Measurements from ENCODE around the gene ANKDD1A.

ANKDD1A gene

DNA sequence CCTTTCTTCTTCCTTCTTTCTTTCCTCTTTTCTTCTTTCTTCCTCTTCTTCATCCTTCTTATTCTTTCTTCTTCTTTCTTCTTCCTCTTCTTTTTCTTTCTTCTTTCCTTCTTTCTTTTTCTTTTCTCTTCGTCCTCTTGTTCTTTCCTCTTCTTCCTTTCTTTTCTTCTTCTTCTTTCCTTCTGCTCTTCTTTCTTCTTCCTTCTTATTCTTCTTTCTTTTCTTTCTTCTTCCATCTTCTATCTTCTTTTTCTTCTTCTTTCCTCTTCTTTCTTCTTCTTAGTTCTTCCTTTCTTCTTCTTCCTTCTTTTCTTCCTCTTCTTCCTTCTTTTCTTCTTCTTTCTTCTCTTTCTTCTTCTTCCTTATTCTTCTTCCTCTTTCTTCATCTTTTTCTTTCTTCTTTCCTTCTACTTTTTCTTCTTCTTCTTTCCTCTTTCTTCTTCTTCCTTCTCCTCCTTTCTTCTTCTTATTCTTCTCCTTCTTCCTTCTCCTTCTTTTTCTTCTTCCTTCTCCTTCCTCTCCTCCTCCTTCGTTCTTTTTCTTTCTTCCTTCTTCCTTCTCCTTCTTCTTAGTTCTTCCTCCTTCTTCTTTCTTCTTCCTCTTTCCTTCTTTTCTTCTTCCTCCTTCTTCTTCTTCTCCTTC, 40.2 kb downstream of the ANKDD1A start:
- TF ChIP-seq Cebpa-rat (IDR thresholded peaks at IDR 0.05), result no peak
- Histone ChIP-seq H3K36me3 (peaks cover 20% of the 10 kb centered on the region), H3K9ac (no peak overlapping the region), H3K4me2 (no peak overlapping the region), H3K4me1 (no peaks in the 10 kb centered on the region), H3K27me3 (no peaks in the 10 kb centered on the region), H4K20me1 (no peaks in the 10 kb centered on the region), H3K4me3 (no peak overlapping the region), H3K27ac (no peak overlapping the region), H3K9me3 (peaks cover 13% of the 10 kb centered on the region)

DNA sequence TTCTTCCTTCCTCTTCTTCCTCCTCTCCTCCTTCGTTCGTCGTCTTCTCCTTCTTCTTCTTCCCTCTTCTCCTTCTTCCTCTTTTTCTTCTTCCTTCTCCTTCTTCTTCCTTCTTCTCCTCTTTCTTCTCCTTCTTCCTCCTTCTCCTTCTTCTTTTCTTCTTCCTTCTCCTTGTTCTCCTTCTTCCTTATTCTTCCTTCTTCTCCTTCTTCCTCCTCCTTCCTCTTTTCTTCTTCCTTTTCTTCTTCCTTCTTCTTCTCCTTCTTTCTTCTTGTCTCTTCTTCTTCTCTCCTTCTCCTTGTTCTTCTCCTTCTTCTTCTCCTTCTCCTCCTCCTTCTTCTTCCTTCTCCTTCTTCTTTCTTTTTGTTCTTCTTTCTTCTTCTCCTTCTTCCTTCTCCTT, 42.7 kb downstream of the ANKDD1A start:
- H3K27ac ChIP-seq, result no peak overlapping the region
- peaks cover 37% of the 10 kb centered on the region for H3K36me3 ChIP-seq
- no peak overlapping the region for H3K4me3 ChIP-seq
- peaks cover 13% of the 10 kb centered on the region for H3K9me3 ChIP-seq
- no peaks in the 10 kb centered on the region for H3K27me3 ChIP-seq
- H3K4me2 ChIP-seq, result no peak overlapping the region
- no peaks in the 10 kb centered on the region for H3K4me1 ChIP-seq
- no peak overlapping the region for H3K9ac ChIP-seq
- no peaks in the 10 kb centered on the region for H4K20me1 ChIP-seq
- TF ChIP-seq Cebpa-rat (IDR thresholded peaks at IDR 0.05), result no peak

DNA sequence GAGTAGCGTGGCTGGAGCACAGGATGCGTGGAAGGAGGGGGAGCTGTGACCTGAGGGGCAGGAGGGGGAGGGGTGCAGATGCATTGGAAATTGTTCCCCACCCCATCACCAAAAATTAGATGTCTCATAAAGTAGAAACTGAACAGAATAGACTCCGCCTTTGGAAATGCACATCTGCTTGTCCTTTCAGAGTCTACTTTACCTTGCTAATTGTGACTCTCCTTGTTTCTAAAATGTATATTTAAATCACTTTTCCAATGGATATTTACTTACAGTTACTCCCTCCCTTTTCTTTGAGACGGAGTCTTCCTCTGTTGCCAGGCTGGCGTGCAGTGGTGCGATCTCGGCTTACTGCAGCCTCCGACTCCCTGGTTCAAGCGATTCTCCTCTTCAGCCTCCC, 47.4 kb downstream of the ANKDD1A start:
- no peak overlapping the region for H3K27ac ChIP-seq
- no peak for TF ChIP-seq Cebpa-rat (IDR thresholded peaks at IDR 0.05)

DNA sequence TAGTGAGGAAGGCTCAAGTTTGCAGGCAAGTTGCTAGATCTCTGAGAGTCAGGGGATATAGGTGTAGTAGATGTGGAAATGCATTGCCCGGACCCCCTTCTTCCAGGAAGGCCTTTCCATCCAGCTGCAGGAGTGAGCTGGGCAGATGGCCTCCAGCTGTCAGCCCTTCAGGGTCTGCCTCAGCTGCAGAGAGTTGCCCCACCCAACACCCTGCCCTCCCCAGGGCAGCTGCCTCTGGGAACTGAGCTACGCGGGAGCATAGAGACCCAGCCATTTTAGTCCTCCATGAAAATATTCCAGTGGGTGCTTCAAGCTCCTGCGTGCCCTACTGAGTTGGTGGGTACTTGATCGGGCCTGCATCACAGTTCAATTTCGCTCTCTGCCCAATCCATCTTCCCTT, 48.5 kb downstream of the ANKDD1A start:
- Histone ChIP-seq H3K4me1 (no peaks in the 10 kb centered on the region), H3K9me3 (peaks cover 10% of the 10 kb centered on the region), H3K27me3 (no peaks in the 10 kb centered on the region), H4K20me1 (no peaks in the 10 kb centered on the region), H3K4me2 (no peak overlapping the region), H3K4me3 (no peak overlapping the region), H3K36me3 (peaks cover 92% of the 10 kb centered on the region), H3K27ac (no peak overlapping the region), H3K9ac (no peak overlapping the region)
- TF ChIP-seq Cebpa-rat (IDR thresholded peaks at IDR 0.05), result no peak

More for the DNA sequence above, 47.4 kb downstream of the ANKDD1A start:
- H3K4me2 ChIP-seq, result no peak overlapping the region
- H4K20me1 ChIP-seq, result no peaks in the 10 kb centered on the region
- peaks cover 85% of the 10 kb centered on the region for H3K36me3 ChIP-seq
- H3K9me3 ChIP-seq, result peaks cover 13% of the 10 kb centered on the region
- no peak overlapping the region for H3K9ac ChIP-seq
- no peaks in the 10 kb centered on the region for H3K4me1 ChIP-seq
- no peak overlapping the region for H3K4me3 ChIP-seq
- H3K27me3 ChIP-seq, result no peaks in the 10 kb centered on the region

DNA sequence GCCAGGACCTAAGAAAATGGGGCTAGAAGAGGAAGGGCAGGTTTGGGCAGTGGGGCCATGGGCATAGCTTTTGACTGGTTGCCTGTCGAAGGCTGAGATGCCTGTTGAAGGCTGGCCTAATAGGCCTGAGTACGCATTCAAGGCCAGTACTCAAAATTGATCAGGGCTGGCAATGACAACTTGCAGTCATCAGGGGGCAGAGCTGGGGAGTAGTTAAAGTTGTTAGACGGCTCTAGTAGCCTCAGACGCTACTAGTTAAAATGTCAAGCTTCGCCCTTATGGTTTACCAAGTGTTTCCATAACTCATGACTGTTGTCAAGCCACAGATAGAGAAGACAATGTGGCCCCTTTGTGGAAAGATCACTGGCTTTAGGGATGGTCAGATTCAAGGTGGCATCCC, 49.3 kb downstream of the ANKDD1A start:
- H3K9me3 ChIP-seq, result peaks cover 1% of the 10 kb centered on the region; the same call in 1 of the 2 replicates
- TF ChIP-seq Cebpa-rat (IDR thresholded peaks at IDR 0.05), result no peak
- no peak overlapping the region for H3K4me2 ChIP-seq
- H3K27ac ChIP-seq, result no peak overlapping the region
- H3K4me3 ChIP-seq, result no peak overlapping the region
- H4K20me1 ChIP-seq, result no peaks in the 10 kb centered on the region
- peaks cover 92% of the 10 kb centered on the region for H3K36me3 ChIP-seq
- H3K9ac ChIP-seq, result no peak overlapping the region
- no peaks in the 10 kb centered on the region for H3K27me3 ChIP-seq
- no peaks in the 10 kb centered on the region for H3K4me1 ChIP-seq

DNA sequence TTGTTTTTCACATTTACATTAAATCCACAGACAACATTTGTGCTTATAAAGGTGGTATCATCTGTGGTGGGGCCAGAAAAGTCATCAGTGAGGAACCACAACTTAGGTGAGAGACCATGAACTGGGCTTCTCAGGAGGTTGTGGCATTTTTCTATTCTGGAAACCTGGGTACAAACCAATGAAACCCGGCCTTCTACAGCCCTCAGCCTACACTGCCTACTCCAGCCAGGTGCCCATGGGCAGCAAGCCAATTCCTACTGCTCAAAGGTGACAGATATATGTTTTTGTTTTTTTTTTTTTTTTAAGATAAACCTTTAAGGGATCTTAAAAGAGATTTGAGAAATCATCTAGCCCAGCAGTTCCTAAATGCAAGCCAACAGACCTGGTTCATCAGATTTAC, 57.7 kb downstream of the ANKDD1A start:
- peaks cover 95% of the 10 kb centered on the region for H3K36me3 ChIP-seq
- no peak overlapping the region for H3K27ac ChIP-seq
- no peaks in the 10 kb centered on the region for H3K9me3 ChIP-seq
- no peak for TF ChIP-seq Cebpa-rat (IDR thresholded peaks at IDR 0.05)
- H3K27me3 ChIP-seq, result no peaks in the 10 kb centered on the region
- H4K20me1 ChIP-seq, result no peaks in the 10 kb centered on the region
- no peaks in the 10 kb centered on the region for H3K4me1 ChIP-seq
- no peak overlapping the region for H3K4me2 ChIP-seq
- no peak overlapping the region for H3K4me3 ChIP-seq
- H3K9ac ChIP-seq, result no peak overlapping the region

DNA sequence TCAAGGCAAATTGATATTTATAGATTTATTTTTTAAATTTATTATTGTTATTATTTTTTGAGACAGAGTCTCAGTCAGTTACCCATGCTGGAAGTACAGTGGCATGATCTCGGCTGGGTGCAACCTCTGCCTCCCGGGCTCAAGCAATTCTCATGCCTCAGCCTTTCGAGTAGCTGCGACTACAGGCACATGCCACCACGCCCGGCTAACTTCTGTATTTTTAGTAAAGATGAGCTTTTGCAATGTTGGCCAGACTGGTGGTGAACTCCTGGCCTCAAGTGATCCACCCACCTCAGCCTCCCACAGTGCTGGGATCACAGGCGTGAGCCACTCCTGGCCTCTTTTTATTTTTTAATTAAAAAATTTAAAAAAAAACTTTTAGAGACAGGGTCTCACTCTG, 59.0 kb downstream of the ANKDD1A start:
- no peak overlapping the region for H3K4me3 ChIP-seq
- peaks cover 95% of the 10 kb centered on the region for H3K36me3 ChIP-seq
- H3K27ac ChIP-seq, result no peak overlapping the region
- no peaks in the 10 kb centered on the region for H3K9me3 ChIP-seq
- no peaks in the 10 kb centered on the region for H3K27me3 ChIP-seq
- H3K4me1 ChIP-seq, result no peaks in the 10 kb centered on the region
- no peak for TF ChIP-seq Cebpa-rat (IDR thresholded peaks at IDR 0.05)
- H3K9ac ChIP-seq, result no peak overlapping the region
- H4K20me1 ChIP-seq, result no peaks in the 10 kb centered on the region
- no peak overlapping the region for H3K4me2 ChIP-seq

DNA sequence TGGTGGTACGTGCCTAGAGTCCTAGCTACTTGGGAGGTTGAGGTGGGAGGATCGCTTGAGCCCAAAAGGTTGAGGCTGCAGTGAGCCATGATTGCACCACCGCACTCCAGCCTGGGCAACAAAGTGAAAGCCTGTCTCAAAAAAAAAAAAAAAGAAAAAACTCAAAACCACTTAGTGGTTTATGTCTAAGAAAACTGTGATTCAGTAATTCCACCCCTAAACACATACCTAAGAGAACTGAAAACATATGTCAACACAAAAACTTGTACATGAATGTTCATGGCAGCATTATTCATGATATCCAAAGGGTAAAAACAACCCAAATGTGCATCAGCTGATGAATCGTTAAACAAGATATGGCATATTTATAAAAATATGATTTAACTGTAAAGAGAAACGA, 63.7 kb downstream of the ANKDD1A start:
- H3K4me1 ChIP-seq, result no peaks in the 10 kb centered on the region
- peaks cover 98% of the 10 kb centered on the region for H3K36me3 ChIP-seq
- H3K9ac ChIP-seq, result no peak overlapping the region
- no peaks in the 10 kb centered on the region for H4K20me1 ChIP-seq
- H3K9me3 ChIP-seq, result no peaks in the 10 kb centered on the region
- H3K27me3 ChIP-seq, result no peaks in the 10 kb centered on the region
- H3K4me2 ChIP-seq, result no peak overlapping the region
- no peak overlapping the region for H3K4me3 ChIP-seq
- H3K27ac ChIP-seq, result no peak overlapping the region
- TF ChIP-seq Cebpa-rat (IDR thresholded peaks at IDR 0.05), result no peak

DNA sequence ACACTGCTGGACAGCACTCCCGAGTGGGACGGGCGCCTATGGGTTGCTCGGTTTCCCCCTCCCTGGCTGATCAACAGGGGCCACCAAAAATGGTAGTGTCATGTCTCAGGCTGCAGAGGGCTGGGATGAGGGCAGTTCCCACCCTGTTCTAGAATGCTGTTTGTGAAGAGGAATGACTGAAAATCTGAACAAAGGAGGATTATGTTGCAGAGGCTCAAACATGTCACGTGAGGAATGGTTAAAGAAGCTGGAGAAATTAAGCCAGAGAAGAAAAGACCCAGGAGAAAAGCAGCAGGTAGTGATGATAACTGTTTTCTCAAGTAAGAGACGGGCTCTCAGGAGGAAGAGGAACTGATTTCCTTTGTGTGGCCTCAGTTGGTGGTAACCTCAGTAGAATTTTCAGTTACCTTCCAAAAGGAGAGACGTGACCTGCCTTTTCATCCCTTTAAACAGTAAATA, 67.6 kb downstream of the ANKDD1A start:
- Histone ChIP-seq H4K20me1 (peaks cover 19% of the 10 kb centered on the region), H3K4me1 (no peaks in the 10 kb centered on the region), H3K9ac (no peak overlapping the region), H3K4me2 (no peak overlapping the region), H3K27me3 (no peaks in the 10 kb centered on the region), H3K27ac (no peak overlapping the region), H3K36me3 (peaks cover 99% of the 10 kb centered on the region), H3K9me3 (no peaks in the 10 kb centered on the region), H3K4me3 (no peak overlapping the region)
- no peak for TF ChIP-seq Cebpa-rat (IDR thresholded peaks at IDR 0.05)

DNA sequence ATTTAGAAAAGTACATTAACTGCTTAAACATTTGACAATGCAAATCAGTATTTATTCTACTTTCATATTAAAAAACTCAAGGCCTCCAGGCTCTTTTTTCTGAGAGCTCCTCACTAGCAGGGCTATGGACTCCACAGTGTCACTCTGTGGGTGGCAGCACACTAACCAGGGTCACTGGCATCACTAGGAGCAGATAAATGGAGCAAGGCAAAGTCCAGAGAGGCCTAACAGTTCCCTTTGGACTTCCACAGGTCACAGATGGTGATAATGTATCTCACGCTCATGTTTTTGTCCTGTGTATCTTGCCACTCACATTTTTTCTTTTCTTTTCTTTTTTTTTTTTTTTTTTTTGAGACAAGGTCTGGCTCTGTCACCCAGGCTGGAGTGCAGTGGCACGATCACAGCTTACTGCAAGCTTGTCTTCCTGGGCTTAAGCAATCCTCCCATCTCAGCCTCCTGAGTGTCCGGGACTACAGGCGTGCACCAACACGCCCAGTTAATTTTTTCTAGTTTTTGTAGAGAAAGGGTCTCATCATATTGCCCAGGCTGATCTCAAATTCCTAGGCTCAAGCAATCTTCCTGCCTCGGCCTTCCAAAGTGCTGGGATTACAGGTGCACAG, 70.2 kb downstream of the ANKDD1A start:
- H4K20me1 ChIP-seq, result peaks cover 39% of the 10 kb centered on the region
- no peak overlapping the region for H3K4me2 ChIP-seq
- no peaks in the 10 kb centered on the region for H3K9me3 ChIP-seq
- H3K9ac ChIP-seq, result no peak overlapping the region
- no peak overlapping the region for H3K4me3 ChIP-seq
- peaks cover 21% of the 10 kb centered on the region for H3K4me1 ChIP-seq
- no peaks in the 10 kb centered on the region for H3K27me3 ChIP-seq
- TF ChIP-seq Cebpa-rat (IDR thresholded peaks at IDR 0.05), result no peak
- H3K27ac ChIP-seq, result no peak overlapping the region
- peaks cover 74% of the 10 kb centered on the region for H3K36me3 ChIP-seq
